GM12874 (cell line): ENCODE results near the gene PRXL2B.

Experiments
- CTCF ChIP-seq: IDR thresholded peaks from 2 replicates; pipeline ENCODE4 v1.5.1; 2011; ENCODE audit warnings: low read depth, mild to moderate bottlenecking, control low read depth, low read length, moderate library complexity; ENCODE audit not compliant: insufficient read depth

PRXL2B gene

GRCh38 chr1:2639203-2639602, 52.6 kb downstream of the PRXL2B start:
- no peak for TF ChIP-seq CTCF

GRCh38 chr1:2639607-2640521, 53.3 kb downstream of the PRXL2B start:
- TF ChIP-seq CTCF = no peak

GRCh38 chr1:2640626-2641025, 54.0 kb downstream of the PRXL2B start:
- TF ChIP-seq CTCF = no peak
